Measurements from ENCODE around the gene TLE3.
A peak's percentile ranks its signal among the peaks of the same experiment; 100 is the strongest.

TLE3 gene

DNA sequence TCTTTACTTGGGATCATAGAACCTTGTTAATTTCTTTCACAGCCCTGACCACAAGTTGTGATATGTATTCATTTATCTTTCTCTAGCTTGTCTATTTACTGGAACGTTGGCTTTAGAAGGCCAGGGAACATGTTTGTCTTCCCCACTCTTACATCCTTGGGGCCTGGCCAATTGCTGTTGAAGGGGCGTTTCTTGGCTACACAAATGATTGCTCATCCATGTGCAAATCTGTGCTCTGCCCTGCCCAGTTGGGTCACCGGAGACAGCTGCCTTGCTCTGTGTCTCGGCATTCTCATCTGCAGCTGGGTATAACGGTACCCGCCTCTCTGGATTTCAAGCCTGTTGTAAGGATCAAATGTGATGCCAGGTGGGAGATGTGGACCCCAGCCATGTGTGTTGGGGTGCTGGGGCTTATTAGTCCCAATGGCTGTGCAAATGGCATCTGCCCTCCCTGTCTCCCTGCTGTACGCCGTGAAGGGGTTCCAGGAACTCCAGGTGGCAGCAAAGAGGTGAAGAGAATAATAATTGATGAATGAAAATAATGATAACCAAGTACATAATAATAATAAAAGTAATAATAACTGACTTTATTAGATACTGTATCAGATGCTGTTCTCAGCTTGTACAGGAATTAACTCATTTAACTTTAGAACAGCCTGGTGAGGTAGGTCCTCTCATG is 24.0 kb upstream of the TLE3 start:
- TF ChIP-seq, protein P1, sequence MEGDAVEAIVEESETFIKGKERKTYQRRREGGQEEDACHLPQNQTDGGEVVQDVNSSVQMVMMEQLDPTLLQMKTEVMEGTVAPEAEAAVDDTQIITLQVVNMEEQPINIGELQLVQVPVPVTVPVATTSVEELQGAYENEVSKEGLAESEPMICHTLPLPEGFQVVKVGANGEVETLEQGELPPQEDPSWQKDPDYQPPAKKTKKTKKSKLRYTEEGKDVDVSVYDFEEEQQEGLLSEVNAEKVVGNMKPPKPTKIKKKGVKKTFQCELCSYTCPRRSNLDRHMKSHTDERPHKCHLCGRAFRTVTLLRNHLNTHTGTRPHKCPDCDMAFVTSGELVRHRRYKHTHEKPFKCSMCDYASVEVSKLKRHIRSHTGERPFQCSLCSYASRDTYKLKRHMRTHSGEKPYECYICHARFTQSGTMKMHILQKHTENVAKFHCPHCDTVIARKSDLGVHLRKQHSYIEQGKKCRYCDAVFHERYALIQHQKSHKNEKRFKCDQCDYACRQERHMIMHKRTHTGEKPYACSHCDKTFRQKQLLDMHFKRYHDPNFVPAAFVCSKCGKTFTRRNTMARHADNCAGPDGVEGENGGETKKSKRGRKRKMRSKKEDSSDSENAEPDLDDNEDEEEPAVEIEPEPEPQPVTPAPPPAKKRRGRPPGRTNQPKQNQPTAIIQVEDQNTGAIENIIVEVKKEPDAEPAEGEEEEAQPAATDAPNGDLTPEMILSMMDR (IDR thresholded peaks at IDR 0.05; ENCODE audit: low read depth, low read length) = peak; percentile 34
- H3K4me3 ChIP-seq (ENCODE audit: low read depth, low read length) = no peak overlapping the region
- DNase-seq = no peak

DNA sequence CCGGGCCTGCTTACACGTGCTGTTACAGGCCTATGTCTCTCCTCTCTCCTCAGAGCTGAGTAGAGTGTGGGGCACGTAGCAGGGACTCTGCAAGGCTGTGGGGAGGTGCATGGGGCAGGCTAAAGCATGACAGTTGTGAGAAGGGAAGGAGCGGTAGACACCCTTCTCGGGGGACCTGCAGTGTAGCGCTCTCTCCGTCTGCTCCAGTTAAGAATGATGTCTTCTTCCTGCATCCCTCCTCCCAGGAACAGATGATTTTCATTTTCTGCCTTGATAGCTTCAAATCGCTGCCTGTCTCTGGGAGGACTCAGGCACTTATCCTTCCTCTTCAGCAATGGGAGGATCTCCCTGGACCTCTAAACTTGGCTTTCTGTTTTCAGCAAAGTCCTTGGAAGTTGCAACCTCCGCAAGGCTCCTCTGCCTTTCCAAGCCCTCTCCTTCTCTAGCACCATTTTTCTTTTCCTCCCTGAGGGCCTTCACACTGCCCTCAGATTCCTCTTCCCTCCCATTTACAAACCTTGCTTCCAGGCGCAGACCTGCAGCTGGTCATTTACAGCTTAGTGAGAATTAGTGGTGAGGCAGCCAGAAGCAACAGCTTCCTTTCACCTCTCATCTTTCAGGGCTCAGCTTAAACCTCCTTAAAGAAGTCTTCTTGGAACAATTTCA is 23.4 kb upstream of the TLE3 start:
- TF ChIP-seq, protein P1 (IDR thresholded peaks at IDR 0.05; ENCODE audit: low read depth, low read length) = no peak

More for the DNA sequence above, 24.0 kb upstream of the TLE3 start:
- peaks cover 16% of the 10 kb centered on the region for H3K4me1 ChIP-seq
- no peaks in the 10 kb centered on the region for H3K27me3 ChIP-seq
- no peaks in the 10 kb centered on the region for H3K9me3 ChIP-seq
- H3K36me3 ChIP-seq = no peaks in the 10 kb centered on the region

DNA sequence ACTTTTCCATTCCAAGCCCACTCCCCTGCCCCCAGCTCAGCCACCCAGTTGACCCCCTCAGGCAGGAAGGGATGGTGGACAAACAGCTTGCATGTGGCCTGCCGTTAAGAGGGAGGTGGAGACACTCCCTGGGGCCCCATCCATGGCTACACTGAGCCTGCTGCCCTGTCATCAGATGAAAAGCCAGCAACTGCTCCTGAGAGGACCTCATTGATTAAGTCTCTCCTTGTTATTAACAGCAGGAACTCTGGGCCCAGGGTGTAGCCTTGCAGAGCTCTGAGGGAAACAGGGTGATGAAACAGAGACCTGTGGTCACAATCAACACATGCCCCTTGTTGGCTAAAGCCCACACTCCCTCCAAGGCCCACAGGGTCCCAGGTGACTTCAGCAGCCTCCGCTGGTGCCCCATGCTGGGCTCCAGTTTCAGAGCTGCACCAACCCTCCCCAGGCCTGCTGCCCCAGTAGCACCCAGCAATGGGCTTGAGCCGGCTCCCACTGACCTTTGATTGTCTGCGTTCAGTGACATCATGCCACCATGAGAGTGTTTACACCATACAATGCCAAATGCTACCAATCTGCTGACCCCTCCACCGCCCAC is 22.3 kb upstream of the TLE3 start:
- no peaks in the 10 kb centered on the region for H3K36me3 ChIP-seq
- H3K4me1 ChIP-seq = peaks cover 11% of the 10 kb centered on the region
- no peak for DNase-seq

More for the DNA sequence above, 23.4 kb upstream of the TLE3 start:
- Histone ChIP-seq H3K36me3 (no peaks in the 10 kb centered on the region), H3K27me3 (no peaks in the 10 kb centered on the region), H3K4me1 (peaks cover 16% of the 10 kb centered on the region), H3K9me3 (no peaks in the 10 kb centered on the region), H3K4me3 (ENCODE audit: low read depth, low read length) (no peak overlapping the region)
- no peak for DNase-seq

DNA sequence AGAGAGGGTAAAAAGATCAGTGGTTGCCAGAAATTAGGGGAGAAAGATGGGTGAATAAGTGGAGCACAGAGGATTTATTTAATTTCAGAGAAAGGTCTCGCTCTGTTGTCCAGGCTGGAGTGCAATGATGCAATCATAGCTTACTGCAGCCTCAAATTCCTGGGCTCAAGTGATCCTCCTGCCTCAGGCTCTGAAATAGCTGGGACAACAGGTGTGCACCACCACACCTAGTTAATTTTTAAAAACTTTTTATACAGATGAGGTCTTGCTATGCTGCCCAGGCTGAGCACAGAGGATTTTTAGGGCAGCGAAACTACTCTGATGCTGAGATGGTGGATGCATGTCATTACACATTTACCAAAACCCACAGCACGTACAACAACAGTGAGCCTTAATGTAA is 20.9 kb upstream of the TLE3 start:
- no peaks in the 10 kb centered on the region for H3K27me3 ChIP-seq
- H3K4me1 ChIP-seq = peaks cover 13% of the 10 kb centered on the region
- no peaks in the 10 kb centered on the region for H3K36me3 ChIP-seq
- no peak for DNase-seq
- no peaks in the 10 kb centered on the region for H3K9me3 ChIP-seq
- H3K4me3 ChIP-seq (ENCODE audit: low read depth, low read length) = no peak overlapping the region
- TF ChIP-seq, protein P1 (IDR thresholded peaks at IDR 0.05; ENCODE audit: low read depth, low read length) = no peak

More for the DNA sequence above, 22.3 kb upstream of the TLE3 start:
- Histone ChIP-seq H3K27me3 (no peaks in the 10 kb centered on the region), H3K4me3 (ENCODE audit: low read depth, low read length) (no peak overlapping the region), H3K9me3 (no peaks in the 10 kb centered on the region)
- TF ChIP-seq, protein P1 (IDR thresholded peaks at IDR 0.05; ENCODE audit: low read depth, low read length) = no peak

DNA sequence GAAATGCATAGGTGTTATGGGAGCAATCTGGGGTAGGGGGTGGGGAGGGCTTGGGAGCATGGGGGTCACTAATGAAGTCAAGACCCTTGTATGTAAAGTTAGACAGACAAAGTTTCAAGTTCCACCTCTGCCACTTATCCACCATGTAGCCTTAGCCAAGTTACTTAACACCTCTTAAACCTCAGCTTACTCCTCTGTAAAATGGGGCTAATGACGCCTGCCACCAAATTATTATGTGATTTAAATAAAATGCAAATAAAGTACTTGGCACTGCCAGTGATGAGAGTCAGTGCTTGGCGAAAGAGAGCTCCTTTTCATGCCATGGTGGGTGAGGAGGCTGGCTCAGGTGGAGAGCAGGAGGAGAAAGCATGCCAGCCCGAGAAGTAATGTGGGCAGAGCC is 18.6 kb upstream of the TLE3 start:
- no peak overlapping the region for H3K4me3 ChIP-seq (ENCODE audit: low read depth, low read length)
- no peaks in the 10 kb centered on the region for H3K9me3 ChIP-seq
- no peaks in the 10 kb centered on the region for H3K36me3 ChIP-seq
- TF ChIP-seq, protein P1 (IDR thresholded peaks at IDR 0.05; ENCODE audit: low read depth, low read length) = no peak
- no peaks in the 10 kb centered on the region for H3K27me3 ChIP-seq
- H3K4me1 ChIP-seq = peaks cover 13% of the 10 kb centered on the region
- DNase-seq = no peak

DNA sequence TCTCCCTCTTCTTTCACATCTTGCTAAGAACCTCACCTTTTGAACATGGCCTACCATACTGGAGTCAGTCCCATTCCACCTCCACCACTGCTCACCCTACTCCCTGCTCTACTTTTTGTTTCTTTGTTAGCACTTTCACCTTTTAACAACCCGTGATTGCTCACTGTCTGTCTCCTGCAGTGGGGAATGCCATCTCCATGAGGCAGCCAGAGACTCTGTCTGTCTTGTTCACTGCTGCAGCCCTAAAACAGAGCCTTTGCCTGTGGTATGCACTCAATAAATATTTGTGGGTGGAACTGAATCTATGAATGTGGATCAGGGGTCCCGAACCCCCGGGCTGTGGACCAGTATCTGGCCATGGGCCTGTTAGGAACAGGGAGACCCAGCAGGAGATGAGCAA is 16.5 kb upstream of the TLE3 start:
- Histone ChIP-seq H3K36me3 (no peaks in the 10 kb centered on the region), H3K9me3 (no peaks in the 10 kb centered on the region), H3K4me1 (peaks cover 7% of the 10 kb centered on the region), H3K4me3 (ENCODE audit: low read depth, low read length) (no peak overlapping the region), H3K27me3 (no peaks in the 10 kb centered on the region)
- TF ChIP-seq, protein P1 (IDR thresholded peaks at IDR 0.05; ENCODE audit: low read depth, low read length) = no peak
- no peak for DNase-seq
